NCI-H510A treated with DMSO at 0.1 percent for 48 hours (cell line): Measurements from ENCODE around the gene GTF3C5.
"Not testable (repeated sequence)": the region's sequence is repeated elsewhere in the genome, so short reads cannot be mapped to it uniquely, and the experiment has no call there.

ENCODE experiments used
- DNase-seq: peaks from one replicate; lab custom pipeline; 2025; lab: John Stamatoyannopoulos, UW

GTF3C5 gene

GRCh38 chr9:132996526-132996925 is 34.3 kb upstream of the GTF3C5 start:
- DNase-seq, result no peak

GRCh38 chr9:132997591-132997990 is 33.2 kb upstream of the GTF3C5 start:
- no peak for DNase-seq

GRCh38 chr9:132998221-132998620 is 32.6 kb upstream of the GTF3C5 start:
- DNase-seq, result not testable (repeated sequence)

- no peak for DNase-seq
Observed at GRCh38 chr9:132998831-132999635, 31.8 kb upstream of the GTF3C5 start.

GRCh38 chr9:133002147-133003070 is 28.4 kb upstream of the GTF3C5 start:
- no peak for DNase-seq

GRCh38 chr9:133003071-133003461 is 27.7 kb upstream of the GTF3C5 start:
- DNase-seq, result no peak

GRCh38 chr9:133003671-133004090 is 27.1 kb upstream of the GTF3C5 start:
- DNase-seq, result no peak

GRCh38 chr9:133004091-133004998 is 26.5 kb upstream of the GTF3C5 start:
- DNase-seq, result no peak

GRCh38 chr9:133004999-133005760 is 25.6 kb upstream of the GTF3C5 start:
- DNase-seq, result no peak

- no peak for DNase-seq
Observed at GRCh38 chr9:133005957-133006356, 24.8 kb upstream of the GTF3C5 start.

GRCh38 chr9:133006731-133007352 is 24.0 kb upstream of the GTF3C5 start:
- no peak for DNase-seq

- DNase-seq, result no peak
Observed at GRCh38 chr9:133008406-133008805, 22.4 kb upstream of the GTF3C5 start.

GRCh38 chr9:133008824-133009223 is 22.0 kb upstream of the GTF3C5 start:
- DNase-seq, result no peak

- DNase-seq, result no peak
Observed at GRCh38 chr9:133009906-133010582, 20.8 kb upstream of the GTF3C5 start.

- no peak for DNase-seq
Observed at GRCh38 chr9:133014696-133015095, 16.1 kb upstream of the GTF3C5 start.

- DNase-seq, result no peak
Observed at GRCh38 chr9:133023117-133023890, 7.5 kb upstream of the GTF3C5 start.

GRCh38 chr9:133026426-133026825 is 4.4 kb upstream of the GTF3C5 start:
- no peak for DNase-seq

GRCh38 chr9:133027134-133027533 is 3.7 kb upstream of the GTF3C5 start:
- DNase-seq, result no peak

- DNase-seq, result no peak
Observed at GRCh38 chr9:133028221-133028620, 2.6 kb upstream of the GTF3C5 start.

GRCh38 chr9:133029994-133030316 is 842 bp upstream of the GTF3C5 start:
- no peak for DNase-seq
